Smooth muscle cell (in vitro differentiated cells): Measurements from ENCODE around the gene LRPPRC. TPM values are rescaled to one million over a fixed set of nuclear protein-coding genes. Genes with fewer than 3 reads are reported as not detected.

Source experiments
- DNase-seq: peaks from one replicate; lab custom pipeline; 2025; ENCODE audit not compliant: unreplicated experiment; lab: John Stamatoyannopoulos, UW
- H2AFZ ChIP-seq: fragments of 200-600 bp; sonication (generic); 2 replicates; pipeline ENCODE4 v1.6.0; 2016; ENCODE audit warnings: antibody characterized with exemption, low read depth, mild to moderate bottlenecking
- H3F3A ChIP-seq: fragments of 200-600 bp; sonication (generic); 2 replicates; pipeline ENCODE4 v1.6.0; 2017; ENCODE audit warnings: antibody characterized with exemption, low read depth
- H3K27ac ChIP-seq: fragments of 200-600 bp; sonication (generic); 2 replicates; pipeline ENCODE4 v1.5.1; 2016; ENCODE audit warnings: low read depth, mild to moderate bottlenecking
- H3K27me3 ChIP-seq: fragments of 200-600 bp; sonication (generic); 2 replicates; pipeline ENCODE4 v1.6.1; 2016; ENCODE audit warnings: low read depth, mild to moderate bottlenecking
- H3K36me3 ChIP-seq: fragments of 200-600 bp; sonication (generic); 2 replicates; pipeline ENCODE4 v1.5.1; 2016; ENCODE audit warnings: low read depth
- H3K4me1 ChIP-seq: fragments of 200-600 bp; sonication (generic); 2 replicates; pipeline ENCODE4 v1.5.1; 2016; ENCODE audit warnings: low read depth
- H3K4me2 ChIP-seq: fragments of 200-600 bp; sonication (generic); 2 replicates; pipeline ENCODE4 v1.6.0; 2016; ENCODE audit warnings: mild to moderate bottlenecking
- H3K4me3 ChIP-seq: fragments of 200-600 bp; sonication (generic); 2 replicates; pipeline ENCODE4 v1.5.1; 2016; ENCODE audit warnings: mild to moderate bottlenecking
- H3K79me2 ChIP-seq: fragments of 200-600 bp; sonication (generic); 2 replicates; pipeline ENCODE4 v1.6.0; 2016; ENCODE audit warnings: low read depth, mild to moderate bottlenecking
- H3K9ac ChIP-seq: fragments of 200-600 bp; sonication (generic); 2 replicates; pipeline ENCODE4 v1.6.0; 2016; ENCODE audit warnings: low read depth
- H3K9me3 ChIP-seq: fragments of 200-600 bp; sonication (generic); replicated peaks from 2 replicates; pipeline ENCODE4 v1.5.1; 2016; ENCODE audit warnings: low read depth
- H4K20me1 ChIP-seq: fragments of 200-600 bp; sonication (generic); 2 replicates; pipeline ENCODE4 v1.6.0; 2016; ENCODE audit warnings: low read depth
- CTCF ChIP-seq: fragments of 200-600 bp; sonication (generic); IDR thresholded peaks from 2 replicates; pipeline ENCODE4 v1.5.1; 2017; ENCODE audit warnings: borderline replicate concordance, mild to moderate bottlenecking, antibody characterized with exemption; ENCODE audit not compliant: insufficient read depth, poor library complexity, severe bottlenecking
- WGBS: methylation state at CpG from one replicate; pipeline ENCODE4 v1.1.7; 2016; ENCODE audit warnings: low lambda C conversion rate; 5-methylcytosine and 5-hydroxymethylcytosine counted together
- polyA plus RNA-seq: library from polyadenylated mRNA; unstranded; fragments of >200 nt; fragmentation: Nextera tagmentation; extraction: Ambion mirVana; gene quantifications from 2 replicates; pipeline ENCODE4 v1.2.1, GENCODE V29; 2016
- total RNA-seq: library from RNA; depleted of rRNA; stranded (reverse); fragments of >200 nt; gene quantifications from 2 replicates; pipeline ENCODE4 v1.2.3, GENCODE V29; 2014

The LRPPRC gene
- total and polyA plus RNA-seq, 2 experiments from 2014 or later: 19.9 to 45.6 TPM

GRCh38 chr2:43852196-43852730 lies 143.5 kb downstream of the LRPPRC start:
- Histone ChIP-seq H3K79me2 (no peaks in the 10 kb centered on the region), H3K36me3 (no peaks in the 10 kb centered on the region), H3K4me1 (no peaks in the 10 kb centered on the region), H3K9me3 (no peaks in the 10 kb centered on the region), H3K4me2 (no peak overlapping the region), H3K9ac (no peak overlapping the region), H3K4me3 (no peak overlapping the region), H3K27me3 (peaks cover 26% of the 10 kb centered on the region), H3K27ac (no peak overlapping the region), H4K20me1 (no peaks in the 10 kb centered on the region), H3F3A (no peaks in the 10 kb centered on the region), H2AFZ (no peak overlapping the region)
- WGBS: 95% methylated on average over 20 of the region's 21 CpGs
- DNase-seq: no peak
- no peak for TF ChIP-seq CTCF

DNA sequence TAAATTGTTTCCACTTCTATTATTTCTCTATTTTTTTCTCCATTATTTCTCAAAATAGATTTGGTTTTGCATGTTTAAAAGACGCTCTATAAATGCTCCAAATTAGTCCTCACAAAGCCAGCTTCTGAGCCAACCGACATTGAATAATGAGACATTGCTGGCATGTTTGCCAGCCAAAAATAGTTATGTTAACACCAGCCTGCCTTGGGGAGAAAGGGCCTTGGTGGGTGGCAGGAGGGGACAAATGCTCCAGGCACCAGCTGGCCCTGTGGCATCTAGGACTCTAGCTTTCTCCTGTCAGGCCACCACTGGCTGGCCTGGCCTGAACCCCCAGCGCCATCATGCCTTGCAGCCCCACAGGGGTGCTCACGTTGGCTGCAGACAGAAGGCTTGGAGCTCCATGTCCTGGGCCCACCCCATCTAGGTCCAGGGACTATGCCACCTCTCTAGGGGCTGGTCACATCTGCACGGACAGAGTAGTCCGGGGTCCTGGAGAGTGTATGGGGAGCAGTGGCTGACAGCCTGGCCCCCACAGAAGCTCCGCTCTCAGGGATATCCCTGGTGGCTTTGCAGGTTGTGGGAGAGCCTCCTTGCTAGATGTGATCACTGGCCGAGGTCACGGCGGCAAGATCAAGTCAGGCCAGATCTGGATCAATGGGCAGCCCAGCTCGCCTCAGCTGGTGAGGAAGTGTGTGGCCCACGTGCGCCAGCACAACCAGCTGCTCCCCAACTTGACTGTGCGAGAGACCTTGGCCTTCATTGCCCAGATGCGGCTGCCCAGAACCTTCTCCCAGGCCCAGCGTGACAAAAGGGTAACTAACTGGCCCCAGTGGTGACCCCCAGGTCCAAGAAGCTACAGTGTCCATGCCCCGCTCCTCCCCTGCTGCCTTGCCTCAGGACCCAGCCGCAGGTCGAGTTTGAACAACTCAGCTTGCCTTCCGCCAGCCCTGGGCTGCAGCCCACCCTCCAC lies 144.5 kb downstream of the LRPPRC start:
- WGBS: 97% methylated on average over 20 of the region's 20 CpGs
- H3K79me2 ChIP-seq: no peaks in the 10 kb centered on the region

DNA sequence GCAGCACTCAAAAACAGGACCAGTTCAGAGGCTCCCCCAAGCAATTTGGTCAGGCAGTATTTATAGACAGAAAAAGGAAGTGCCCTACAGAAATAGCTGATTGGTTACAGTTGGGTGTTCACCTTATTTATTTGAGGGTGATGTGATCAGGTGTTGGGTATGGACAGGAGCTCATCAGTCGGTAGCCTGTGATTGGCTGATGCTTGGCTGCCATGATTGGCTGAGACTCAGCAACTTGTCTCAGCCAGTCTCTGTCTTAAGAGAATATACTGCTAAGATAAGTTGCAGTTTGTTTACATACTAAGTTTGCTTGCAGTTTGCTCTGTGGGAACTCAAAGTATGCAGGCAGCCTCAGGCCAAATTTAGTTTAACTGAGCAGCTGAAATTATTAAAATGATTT lies 147.6 kb downstream of the LRPPRC start:
- Histone ChIP-seq H3K4me1 (no peaks in the 10 kb centered on the region), H4K20me1 (no peaks in the 10 kb centered on the region), H3K4me2 (no peak overlapping the region), H3K27me3 (no peaks in the 10 kb centered on the region), H2AFZ (no peak overlapping the region), H3K9ac (no peak overlapping the region), H3K27ac (no peak overlapping the region), H3K4me3 (no peak overlapping the region), H3F3A (no peaks in the 10 kb centered on the region), H3K9me3 (no peaks in the 10 kb centered on the region), H3K79me2 (no peaks in the 10 kb centered on the region), H3K36me3 (no peaks in the 10 kb centered on the region)
- DNase-seq: no peak
- 85% methylated on average over 1 of the region's 1 CpG for WGBS
- TF ChIP-seq CTCF: no peak

More for the DNA sequence above, 144.5 kb downstream of the LRPPRC start:
- Histone ChIP-seq H3K4me3 (no peak overlapping the region), H2AFZ (no peak overlapping the region), H3K27me3 (peaks cover 16% of the 10 kb centered on the region), H3K36me3 (no peaks in the 10 kb centered on the region), H4K20me1 (no peaks in the 10 kb centered on the region), H3K27ac (no peak overlapping the region), H3K9me3 (no peaks in the 10 kb centered on the region), H3F3A (no peaks in the 10 kb centered on the region), H3K4me2 (no peak overlapping the region), H3K9ac (no peak overlapping the region), H3K4me1 (no peaks in the 10 kb centered on the region)
- no peak for TF ChIP-seq CTCF
- no peak for DNase-seq
